GM12801 (cell line): ENCODE data around the gene ACBD6.

Experiments used
- TF ChIP-seq, protein P1 (sequence below): IDR thresholded peaks from one replicate; pipeline ENCODE4 v1.5.1; 2011; ENCODE audit warnings: control low read depth; ENCODE audit not compliant: insufficient read length; ENCODE audit errors: extremely low read depth

ACBD6 gene

DNA sequence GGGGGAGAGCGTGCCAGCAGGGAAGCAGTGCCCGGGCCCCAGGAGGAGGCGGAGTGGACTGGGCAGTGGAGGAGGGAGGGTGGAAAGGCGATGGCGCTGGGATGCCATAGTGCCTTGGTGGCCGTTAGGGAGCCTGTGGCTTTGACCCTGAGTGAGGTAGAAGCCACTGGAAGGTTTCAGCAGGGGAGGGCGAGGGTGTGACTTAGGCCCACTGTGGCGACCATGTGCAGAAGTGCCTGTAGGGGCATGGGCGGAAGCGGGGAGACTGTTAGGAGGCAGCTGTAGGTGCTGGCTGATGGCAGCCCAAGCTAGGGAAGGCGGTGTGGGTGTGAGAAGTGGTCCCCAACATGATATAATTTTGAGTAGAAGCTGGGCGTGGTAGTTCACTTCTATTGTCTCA, 244.1 kb downstream of the ACBD6 start:
- TF ChIP-seq, protein P1, sequence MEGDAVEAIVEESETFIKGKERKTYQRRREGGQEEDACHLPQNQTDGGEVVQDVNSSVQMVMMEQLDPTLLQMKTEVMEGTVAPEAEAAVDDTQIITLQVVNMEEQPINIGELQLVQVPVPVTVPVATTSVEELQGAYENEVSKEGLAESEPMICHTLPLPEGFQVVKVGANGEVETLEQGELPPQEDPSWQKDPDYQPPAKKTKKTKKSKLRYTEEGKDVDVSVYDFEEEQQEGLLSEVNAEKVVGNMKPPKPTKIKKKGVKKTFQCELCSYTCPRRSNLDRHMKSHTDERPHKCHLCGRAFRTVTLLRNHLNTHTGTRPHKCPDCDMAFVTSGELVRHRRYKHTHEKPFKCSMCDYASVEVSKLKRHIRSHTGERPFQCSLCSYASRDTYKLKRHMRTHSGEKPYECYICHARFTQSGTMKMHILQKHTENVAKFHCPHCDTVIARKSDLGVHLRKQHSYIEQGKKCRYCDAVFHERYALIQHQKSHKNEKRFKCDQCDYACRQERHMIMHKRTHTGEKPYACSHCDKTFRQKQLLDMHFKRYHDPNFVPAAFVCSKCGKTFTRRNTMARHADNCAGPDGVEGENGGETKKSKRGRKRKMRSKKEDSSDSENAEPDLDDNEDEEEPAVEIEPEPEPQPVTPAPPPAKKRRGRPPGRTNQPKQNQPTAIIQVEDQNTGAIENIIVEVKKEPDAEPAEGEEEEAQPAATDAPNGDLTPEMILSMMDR, result no peak

DNA sequence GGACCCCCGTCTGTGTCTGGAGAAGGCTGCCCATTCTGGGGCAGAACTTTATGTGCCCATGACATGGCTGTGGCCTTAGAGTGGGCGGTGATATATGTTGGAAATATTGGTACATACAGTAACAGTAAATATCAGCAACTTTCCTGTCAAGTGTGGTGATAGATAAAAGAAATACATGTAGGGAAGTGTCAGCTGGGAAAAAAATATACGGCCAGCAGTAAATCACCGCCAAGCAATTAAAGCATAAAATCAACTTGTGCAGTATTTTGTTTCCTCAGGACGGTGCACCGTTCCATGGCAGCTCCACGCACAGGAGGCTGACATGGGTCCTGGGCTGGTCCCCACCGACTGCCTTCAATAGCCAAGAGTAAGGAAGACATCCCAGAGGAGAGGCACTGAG, 244.9 kb downstream of the ACBD6 start:
- TF ChIP-seq, protein P1, result no peak

DNA sequence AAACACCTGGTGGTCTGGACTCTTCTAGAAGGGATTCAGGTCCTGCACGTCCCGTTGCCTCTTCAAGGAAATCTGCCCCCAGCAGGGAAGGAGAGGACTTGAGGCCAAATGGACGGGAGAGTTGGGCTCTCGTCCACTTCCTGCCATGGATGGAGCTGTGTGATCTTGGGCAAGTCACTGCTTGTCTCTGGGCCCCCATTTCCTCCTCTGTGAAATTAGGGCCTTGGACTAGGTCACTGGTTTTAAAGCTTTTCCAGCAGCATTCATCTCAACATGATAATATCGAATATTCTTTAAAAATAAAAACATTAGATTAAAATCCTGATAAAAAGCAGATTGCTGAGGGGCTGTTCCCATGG, 245.4 kb downstream of the ACBD6 start:
- TF ChIP-seq, protein P1, result no peak

DNA sequence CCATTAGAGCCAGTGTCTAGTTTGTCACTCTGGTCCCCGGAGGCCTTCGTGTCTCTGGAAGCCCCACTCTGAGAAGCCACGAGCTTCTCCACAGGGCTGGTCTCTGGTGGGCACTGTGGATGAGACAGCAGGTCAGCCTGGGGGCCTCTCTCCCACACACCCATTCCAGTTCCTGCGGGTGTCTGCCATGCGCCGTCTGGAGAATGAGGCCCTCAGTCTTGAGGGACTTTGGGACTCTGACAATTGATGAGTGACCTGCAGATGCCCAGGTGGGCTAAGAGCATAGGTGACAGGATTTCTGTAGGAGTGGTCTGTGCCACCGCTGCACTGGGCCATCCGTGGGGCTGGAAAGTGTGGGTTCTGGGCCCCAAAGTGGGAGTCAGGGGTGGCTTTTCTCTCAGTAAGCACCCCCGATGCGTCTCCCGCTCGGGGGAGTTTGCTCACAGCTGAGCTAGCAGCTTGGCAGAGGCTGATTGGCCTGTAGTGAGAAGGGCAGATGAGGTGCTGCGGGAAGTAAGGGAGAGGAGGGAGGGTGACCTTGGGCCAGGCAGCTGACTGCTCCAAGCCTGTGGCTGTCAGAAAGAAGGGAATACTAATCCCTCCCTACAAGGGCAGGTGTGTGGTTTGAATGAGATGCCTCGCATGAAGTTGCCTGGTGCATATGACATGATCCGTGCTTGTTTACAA, 245.9 kb downstream of the ACBD6 start:
- TF ChIP-seq, protein P1, result no peak

DNA sequence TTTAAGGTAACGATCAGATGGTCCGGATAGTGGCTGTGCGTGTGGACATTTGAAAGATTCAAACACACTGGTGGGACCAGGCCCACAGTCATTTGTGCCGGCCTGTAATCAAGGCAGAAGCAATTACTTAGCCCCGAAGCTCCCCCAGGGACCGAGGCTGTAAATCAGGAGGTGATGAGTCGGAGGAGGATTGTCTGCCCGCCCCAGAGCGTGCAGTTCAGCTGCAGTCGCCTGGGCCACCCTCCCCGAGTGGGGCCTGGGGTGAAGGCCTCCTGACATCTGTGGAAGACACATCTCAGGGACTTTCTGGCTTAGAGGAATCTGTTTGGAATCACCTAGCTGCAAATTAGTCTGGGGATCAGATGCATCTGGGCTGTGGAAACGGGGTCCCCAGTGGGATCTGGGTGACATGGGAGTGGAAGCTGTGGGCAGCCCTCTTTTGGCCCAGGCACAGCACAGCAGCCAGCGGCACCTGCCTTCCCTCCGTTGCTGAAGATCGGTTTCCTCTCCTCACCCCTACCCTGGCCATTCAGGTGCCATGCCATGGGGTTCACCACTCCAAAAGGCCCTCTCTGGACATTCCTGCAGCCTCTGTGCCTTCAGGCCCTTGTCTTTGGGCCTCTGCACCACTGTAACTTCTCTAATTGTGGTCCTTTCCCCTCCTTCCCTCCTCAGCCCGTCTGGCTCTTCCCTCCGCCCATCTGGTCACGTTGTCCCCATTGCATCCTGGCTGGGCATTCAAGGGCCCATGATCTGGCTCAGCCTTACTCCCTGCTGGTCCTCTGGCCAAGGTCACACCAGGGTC, 246.6 kb downstream of the ACBD6 start:
- TF ChIP-seq, protein P1, result no peak

DNA sequence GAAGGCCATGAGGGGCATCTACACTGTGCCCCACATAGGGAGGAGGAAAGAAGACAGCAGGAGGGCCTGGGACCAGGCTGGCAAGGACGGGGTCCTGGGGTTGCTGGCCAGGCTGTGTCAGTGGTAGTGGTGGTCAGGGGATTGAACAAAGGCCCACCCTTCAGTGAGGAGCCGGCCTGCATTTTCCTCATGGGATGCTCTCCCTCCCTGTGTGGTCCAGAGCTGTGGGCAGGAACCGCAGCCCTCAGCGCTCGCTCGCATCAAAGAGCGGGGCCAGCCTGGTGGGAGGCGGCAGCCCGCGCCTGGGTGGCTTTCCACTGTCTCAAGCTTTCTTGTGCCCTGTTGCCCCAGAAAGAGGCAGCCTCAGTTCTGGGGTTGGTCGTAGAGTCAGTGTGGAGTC, 247.5 kb downstream of the ACBD6 start:
- TF ChIP-seq, protein P1, result no peak

DNA sequence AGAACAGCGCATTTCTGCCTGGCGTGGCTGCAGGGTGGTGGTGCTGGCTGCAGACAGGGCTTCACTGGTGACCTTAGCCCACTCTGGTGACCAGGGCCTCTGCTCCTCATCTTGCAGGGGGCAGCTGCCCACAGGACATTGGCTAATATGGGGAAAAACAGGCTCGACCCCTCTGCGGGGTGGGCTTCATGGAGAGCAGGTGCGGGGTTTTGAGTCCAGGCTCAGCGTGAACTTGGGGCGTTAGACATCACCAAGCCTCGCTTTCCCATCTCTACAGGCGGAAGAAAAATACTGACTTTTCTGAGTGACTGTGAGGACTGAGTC, 247.9 kb downstream of the ACBD6 start:
- TF ChIP-seq, protein P1, result no peak
